Renal cortical epithelial cell (primary cell): Measurements from ENCODE around the gene HIVEP3. TPM values are rescaled to one million over a fixed set of nuclear protein-coding genes. Genes with fewer than 3 reads are reported as not detected.

Experiments
- DNase-seq: peaks from one replicate; pipeline ENCODE4 v3.0.0-alpha.2; 2011; ENCODE audit warnings: low read depth
- total RNA-seq: library from RNA; depleted of rRNA; stranded (reverse); fragments of >200 nt; gene quantifications from 2 replicates; pipeline ENCODE4 v1.2.3, GENCODE V29; 2014

The HIVEP3 gene
- total RNA-seq, 1 donor from 2014 or later, result 3.3 TPM

DNA sequence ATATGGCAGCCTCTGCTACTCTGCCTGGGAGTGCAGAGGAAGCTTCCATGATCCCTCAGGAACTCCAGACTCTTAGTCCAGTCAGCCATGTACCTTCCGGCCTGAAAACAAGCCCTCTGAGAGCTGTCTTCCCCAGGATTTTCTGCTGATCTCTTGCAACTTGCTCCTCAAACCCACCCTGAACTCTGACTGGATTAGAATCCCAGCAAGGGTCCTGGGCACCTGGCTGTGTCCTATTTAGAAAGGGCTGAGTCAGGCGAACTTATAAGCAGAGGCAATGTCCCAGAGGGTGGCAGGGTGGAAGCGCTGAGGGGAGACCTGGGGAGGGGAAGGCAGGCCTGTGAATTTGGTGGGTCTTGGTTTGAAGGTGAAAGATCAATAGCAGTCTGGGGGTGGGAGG is 249.8 kb downstream of the HIVEP3 start:
- DNase-seq, result no peak

- DNase-seq, result no peak
Measured at GRCh38 chr1:41668054-41668660, 250.6 kb downstream of the HIVEP3 start.

- DNase-seq, result peak; percentile 68
Measured at GRCh38 chr1:41666981-41667631, 251.6 kb downstream of the HIVEP3 start.

DNA sequence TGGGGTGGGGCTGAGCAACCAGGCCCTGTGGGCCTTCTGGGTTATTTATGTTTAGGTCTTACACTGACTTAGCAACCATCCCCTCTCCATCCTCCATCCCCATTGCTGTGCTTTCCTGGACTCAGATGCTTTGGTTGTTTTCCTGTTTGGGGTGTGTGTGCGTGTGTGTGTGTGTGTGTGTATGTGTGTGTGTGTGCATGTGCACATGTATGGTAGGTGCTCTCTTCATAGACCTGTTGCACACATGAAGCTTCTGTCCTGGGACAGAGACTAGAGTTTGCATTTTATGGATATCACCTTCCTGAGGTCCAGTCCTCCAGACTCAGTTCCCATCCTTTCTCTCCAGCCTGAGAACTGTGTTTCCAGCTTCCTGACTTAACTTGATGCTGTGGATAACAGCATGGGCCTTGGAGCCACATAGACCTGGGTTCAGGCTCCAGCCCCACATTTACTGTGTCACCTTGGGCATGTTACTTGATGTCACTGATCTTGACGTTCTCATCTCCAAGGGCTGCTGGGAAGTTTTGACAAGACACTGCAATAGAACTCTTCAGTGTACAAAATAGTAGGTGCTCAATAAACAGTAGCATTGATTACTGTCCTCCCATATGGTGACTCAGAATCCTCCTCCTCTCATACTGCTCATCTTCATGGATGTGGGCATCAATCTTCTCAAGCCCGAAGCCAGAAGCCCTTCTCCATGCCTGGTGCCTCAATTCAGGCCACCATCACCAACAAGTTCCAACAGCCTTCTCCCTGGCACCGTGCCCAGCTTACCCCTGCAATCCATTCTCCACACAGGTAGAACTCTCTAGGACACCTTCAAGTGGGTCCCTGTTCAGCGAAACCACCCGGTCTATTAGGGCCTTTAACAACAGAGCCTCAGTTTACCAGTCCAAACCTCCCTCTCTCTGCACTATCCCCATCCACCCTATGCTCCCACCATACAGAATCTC is 252.5 kb downstream of the HIVEP3 start:
- DNase-seq, result no peak

GRCh38 chr1:41664861-41665640 is 253.7 kb downstream of the HIVEP3 start:
- peak; percentile 97 for DNase-seq

- DNase-seq, result no peak
Measured at GRCh38 chr1:41663671-41664400, 254.9 kb downstream of the HIVEP3 start.

DNA sequence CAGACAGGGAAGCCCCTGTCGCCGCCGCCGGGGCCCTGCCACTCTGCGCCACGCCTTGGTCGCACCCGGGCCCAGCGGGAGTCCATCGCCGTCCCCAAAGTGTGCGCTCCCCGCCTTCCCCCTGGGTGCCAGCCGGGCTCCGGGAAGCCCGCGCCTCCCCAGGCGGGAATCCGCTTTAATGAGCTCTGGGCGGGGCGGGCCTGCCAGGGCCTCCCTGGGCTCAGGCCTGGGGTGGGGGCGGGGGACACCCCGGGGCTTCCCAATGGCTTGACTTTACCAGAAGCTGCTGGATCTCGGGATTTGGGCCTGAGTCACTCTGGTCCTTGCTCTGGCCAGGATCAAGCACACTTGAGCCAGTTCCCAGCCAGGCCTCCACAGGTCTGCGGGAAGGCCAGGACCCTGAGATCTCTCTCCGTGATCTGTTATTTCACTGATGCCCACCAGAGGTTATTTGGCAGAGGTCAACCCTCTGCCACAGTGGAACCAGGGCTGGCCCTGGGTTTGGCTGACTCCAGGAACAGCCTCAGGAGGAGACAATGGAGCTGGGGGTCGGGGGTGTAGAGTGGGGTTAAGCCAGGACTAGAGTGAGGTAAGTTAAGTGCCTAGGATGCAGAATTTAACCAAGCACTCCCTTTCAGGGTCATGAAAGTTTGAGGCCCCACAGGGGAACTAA is 255.8 kb downstream of the HIVEP3 start:
- DNase-seq, result peak; percentile 84

DNA sequence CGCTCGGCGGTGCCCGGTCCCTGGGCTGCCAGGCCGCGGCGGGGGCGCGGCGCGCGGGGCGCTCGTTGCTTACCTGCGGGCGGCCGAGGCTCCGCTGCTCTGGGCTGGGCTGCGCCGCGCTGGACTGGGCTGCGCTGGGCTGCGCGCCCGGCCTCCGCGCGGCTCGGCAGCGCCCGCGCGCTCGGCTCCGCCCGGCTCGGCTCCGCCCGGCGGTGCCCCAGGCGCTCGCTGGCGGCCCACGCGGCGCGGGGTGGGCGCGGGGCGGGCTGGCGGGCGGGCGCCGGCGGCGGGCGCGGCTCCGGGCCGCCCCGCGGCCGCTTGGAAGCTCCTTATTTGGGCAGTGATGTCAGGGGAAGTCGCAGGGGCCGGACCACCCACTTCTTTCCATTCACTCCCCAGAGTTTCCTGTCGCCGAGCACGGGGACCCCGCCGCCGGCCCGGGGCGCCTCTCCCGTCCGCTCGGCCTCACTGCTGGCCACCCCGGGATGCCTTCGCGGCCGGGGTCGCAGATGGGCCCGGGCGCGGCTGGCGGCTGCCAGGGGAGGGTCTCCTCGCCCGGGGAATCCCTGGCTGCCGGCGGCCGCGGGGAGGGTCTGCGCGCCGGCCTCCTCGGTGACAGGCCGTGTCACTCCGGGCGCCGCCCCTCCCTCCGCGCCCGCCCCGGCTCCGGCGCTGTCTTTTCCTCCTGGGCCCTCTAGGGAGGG is 256.5 kb downstream of the HIVEP3 start:
- DNase-seq, result peak; percentile 67

DNA sequence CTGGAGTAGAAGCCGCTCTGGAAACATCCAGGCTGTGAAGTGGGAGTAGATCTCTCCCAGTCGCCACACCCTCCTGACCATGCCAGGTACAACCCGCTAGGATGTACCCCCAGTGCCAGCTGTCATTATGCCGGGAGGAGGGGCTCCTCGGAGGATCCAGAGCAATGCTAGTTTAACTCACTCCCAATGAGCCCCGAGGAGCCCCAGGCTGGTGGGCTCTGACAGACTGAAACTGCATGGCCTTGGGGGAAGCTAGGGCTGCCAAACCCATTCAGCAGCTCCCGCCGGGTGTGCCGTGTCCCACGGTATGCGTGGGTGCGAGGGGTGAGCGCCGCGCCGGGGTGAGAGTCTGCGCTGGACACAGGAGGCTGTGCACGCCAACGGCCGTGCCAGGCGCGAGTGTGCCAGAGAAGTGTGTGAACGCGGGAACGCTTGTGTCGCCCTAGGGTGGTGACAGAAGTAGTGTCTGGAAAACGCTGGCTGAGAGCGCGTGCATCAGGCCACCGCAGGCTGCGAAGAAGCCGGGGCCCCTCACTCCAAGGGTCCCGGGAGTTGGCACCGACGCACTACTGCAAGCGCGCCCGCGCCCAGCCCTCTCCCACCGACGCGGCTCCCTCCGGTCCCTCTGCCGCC is 257.2 kb downstream of the HIVEP3 start:
- no peak for DNase-seq

DNA sequence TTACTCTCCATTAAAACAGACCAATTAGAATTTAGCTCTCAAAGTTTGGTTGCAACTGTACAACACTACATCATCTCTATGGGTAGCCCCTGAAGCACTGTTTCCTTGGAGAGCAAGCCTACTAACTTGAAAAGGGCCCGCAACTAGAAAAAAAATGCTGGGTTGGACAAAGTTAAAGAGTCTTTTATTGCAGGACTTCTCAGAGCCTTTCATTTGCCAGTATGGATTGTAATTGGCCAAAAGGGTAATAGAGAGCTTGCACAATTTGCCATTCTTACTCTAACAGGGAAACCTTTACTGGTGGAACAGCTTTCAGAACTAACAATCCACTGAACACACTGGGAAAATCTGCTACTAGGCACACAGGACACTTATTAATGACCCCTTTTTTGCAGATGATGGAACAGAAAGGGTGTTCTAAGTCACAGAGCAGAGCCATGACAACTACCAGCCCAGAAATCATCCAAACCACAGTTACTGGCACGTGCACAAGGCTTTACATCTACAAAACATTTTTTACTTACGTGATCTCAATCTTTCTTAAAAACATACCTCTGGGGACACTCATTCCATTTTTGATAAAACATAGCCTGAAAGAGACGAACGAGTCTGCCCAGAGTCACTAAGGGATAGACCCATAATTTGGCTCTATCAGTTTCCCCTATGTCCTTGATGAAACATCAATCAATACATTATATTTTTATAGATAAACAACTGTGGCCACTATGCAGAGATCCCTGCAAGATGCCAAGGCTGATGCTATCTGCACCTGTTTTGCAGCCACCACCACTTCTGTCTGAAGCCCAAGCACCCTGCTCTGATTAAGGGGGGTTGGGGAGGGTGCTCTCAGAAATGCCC is 257.9 kb downstream of the HIVEP3 start:
- DNase-seq, result no peak

- no peak for DNase-seq
Measured at GRCh38 chr1:41659903-41660302, 258.8 kb downstream of the HIVEP3 start.

- DNase-seq, result no peak
Measured at GRCh38 chr1:41659159-41659495, 259.6 kb downstream of the HIVEP3 start.

- DNase-seq, result no peak
Measured at GRCh38 chr1:41658431-41659158, 260.1 kb downstream of the HIVEP3 start.

DNA sequence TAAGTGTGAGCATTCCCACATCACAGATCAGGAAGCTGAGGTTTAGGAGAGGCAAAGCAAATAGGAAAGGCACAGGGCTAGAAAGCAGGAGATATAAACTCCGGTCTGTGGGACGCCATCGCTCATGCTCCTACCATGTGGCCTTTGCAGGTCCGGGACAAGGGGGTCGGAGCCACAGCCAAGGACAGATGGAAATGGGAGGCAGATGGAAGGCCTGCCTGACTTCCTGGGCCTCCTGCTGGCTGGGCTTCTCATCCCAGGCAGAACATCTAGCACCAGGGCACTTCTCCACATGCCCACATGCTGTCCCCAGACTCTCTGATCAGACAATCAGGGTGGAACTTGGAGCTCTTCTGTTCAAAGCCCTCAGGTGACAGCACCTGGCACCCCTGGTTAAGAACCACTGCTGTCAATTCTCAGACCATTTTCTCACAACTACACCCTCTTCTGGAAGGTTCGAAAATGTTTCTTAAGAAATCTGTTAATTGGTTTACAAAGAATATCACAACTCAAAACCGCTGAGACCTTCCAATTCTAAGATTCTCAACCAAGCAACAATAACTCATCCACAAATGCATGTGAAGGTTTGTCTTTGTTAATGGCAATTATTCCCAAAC is 260.9 kb downstream of the HIVEP3 start:
- DNase-seq, result no peak

- no peak for DNase-seq
Measured at GRCh38 chr1:41656825-41657500, 261.8 kb downstream of the HIVEP3 start.

DNA sequence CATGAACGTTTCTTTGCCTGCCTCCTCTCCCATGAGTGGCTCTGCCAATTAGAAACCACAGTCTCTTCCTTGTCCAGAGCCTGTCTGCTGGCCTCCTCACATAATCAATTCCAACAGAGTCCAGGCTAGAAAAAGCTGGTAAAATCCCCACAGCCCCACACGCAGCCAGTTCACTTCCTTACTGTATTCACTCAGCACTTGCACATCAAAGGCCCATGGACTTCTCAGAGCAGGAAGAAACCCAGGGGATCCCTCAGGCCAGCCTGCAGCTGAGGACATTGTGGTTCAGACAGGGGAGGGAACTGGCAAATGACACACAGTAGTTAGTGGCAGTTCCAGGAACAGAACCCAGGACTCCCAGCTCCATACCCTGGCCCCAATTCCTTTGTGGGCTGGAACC is 262.7 kb downstream of the HIVEP3 start:
- DNase-seq, result no peak

DNA sequence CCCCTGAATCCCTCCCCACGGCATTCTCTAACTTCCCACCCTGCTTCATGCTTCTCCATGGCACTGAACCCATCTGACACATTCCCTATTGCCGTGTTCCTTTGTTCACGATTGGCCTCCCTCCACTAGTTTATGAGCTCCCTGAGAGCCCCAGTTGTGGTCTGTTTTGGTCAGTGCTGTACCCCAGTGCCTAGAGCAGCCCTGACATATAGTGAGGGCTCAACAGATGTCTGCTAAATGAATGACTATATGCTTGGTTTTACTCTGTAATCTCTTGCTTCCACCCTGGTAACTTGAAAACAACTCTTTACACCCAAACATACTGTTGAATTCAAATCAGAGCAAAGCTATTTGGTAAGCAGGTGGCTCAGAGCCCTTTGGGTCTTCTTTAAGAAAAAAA is 263.1 kb downstream of the HIVEP3 start:
- no peak for DNase-seq
